KOPT-K1 (cell line): Measurements from ENCODE around the gene HEPACAM.

ENCODE experiments used
- H3K27ac ChIP-seq: fragments of 200-600 bp; sonication (generic); 2 replicates; pipeline ENCODE4 v1.5.1; 2016; ENCODE audit warnings: antibody characterized with exemption, mild to moderate bottlenecking, low read depth, low read length; ENCODE audit not compliant: poor library complexity, severe bottlenecking
- H3K36me3 ChIP-seq: fragments of 200-600 bp; sonication (generic); 2 replicates; pipeline ENCODE4 v1.5.1; 2017; ENCODE audit warnings: antibody characterized with exemption, mild to moderate bottlenecking, low read length, moderate library complexity; ENCODE audit not compliant: insufficient read depth
- H3K9me3 ChIP-seq: fragments of 200-600 bp; sonication (generic); 2 replicates; pipeline ENCODE4 v1.5.1; 2017; ENCODE audit warnings: antibody characterized with exemption, low read length, mild to moderate bottlenecking; ENCODE audit not compliant: insufficient read depth, poor library complexity, severe bottlenecking

The HEPACAM gene

GRCh38 chr11:124898711-124899110 is 37.1 kb downstream of the HEPACAM start:
- H3K27ac ChIP-seq = no peak overlapping the region
- no peaks in the 10 kb centered on the region for H3K36me3 ChIP-seq
- no peaks in the 10 kb centered on the region for H3K9me3 ChIP-seq

- Histone ChIP-seq H3K36me3 (no peaks in the 10 kb centered on the region), H3K27ac (no peak overlapping the region), H3K9me3 (no peaks in the 10 kb centered on the region)
These were observed 37.6 kb downstream of the HEPACAM start for GRCh38 chr11:124898263-124898680.

- no peaks in the 10 kb centered on the region for H3K9me3 ChIP-seq
- no peak within 1 kb of the TSS for H3K27ac ChIP-seq
- H3K36me3 ChIP-seq = no peaks in the 10 kb centered on the region
These were observed 38.1 kb downstream of the HEPACAM start, which contains the start of gene ROBO4 for GRCh38 chr11:124897674-124898262. Gene ROBO4 (minus strand): TSS chr11:124897865. CDS start chr11:124897795, 70 bp downstream.

GRCh38 chr11:124896821-124897391 is 38.9 kb downstream of the HEPACAM start:
- Histone ChIP-seq H3K36me3 (no peaks in the 10 kb centered on the region), H3K27ac (no peak overlapping the region), H3K9me3 (no peaks in the 10 kb centered on the region)

GRCh38 chr11:124896071-124896750 is 39.6 kb downstream of the HEPACAM start:
- no peak overlapping the region for H3K27ac ChIP-seq

GRCh38 chr11:124895471-124895971 is 40.3 kb downstream of the HEPACAM start:
- Histone ChIP-seq H3K27ac (no peak overlapping the region), H3K9me3 (no peaks in the 10 kb centered on the region), H3K36me3 (no peaks in the 10 kb centered on the region)

More at GRCh38 chr11:124896071-124896750, 39.6 kb downstream of the HEPACAM start:
- H3K36me3 ChIP-seq = no peaks in the 10 kb centered on the region
- no peaks in the 10 kb centered on the region for H3K9me3 ChIP-seq

- no peaks in the 10 kb centered on the region for H3K9me3 ChIP-seq
- no peaks in the 10 kb centered on the region for H3K36me3 ChIP-seq
- H3K27ac ChIP-seq = no peak overlapping the region
These were observed 41.0 kb downstream of the HEPACAM start for GRCh38 chr11:124894606-124895430.

- Histone ChIP-seq H3K27ac (no peak overlapping the region), H3K9me3 (no peaks in the 10 kb centered on the region), H3K36me3 (no peaks in the 10 kb centered on the region)
These were observed 42.0 kb downstream of the HEPACAM start for GRCh38 chr11:124893781-124894401.

GRCh38 chr11:124892750-124893454 is 42.9 kb downstream of the HEPACAM start:
- no peaks in the 10 kb centered on the region for H3K36me3 ChIP-seq
- H3K27ac ChIP-seq = no peak overlapping the region
- H3K9me3 ChIP-seq = no peaks in the 10 kb centered on the region

GRCh38 chr11:124892146-124892545 is 43.7 kb downstream of the HEPACAM start:
- no peaks in the 10 kb centered on the region for H3K36me3 ChIP-seq
- no peak overlapping the region for H3K27ac ChIP-seq
- no peaks in the 10 kb centered on the region for H3K9me3 ChIP-seq

- no peaks in the 10 kb centered on the region for H3K36me3 ChIP-seq
- H3K27ac ChIP-seq = no peak overlapping the region
- H3K9me3 ChIP-seq = no peaks in the 10 kb centered on the region
These were observed 44.4 kb downstream of the HEPACAM start for GRCh38 chr11:124891373-124891861.

GRCh38 chr11:124890683-124891372 is 45.0 kb downstream of the HEPACAM start:
- Histone ChIP-seq H3K9me3 (no peaks in the 10 kb centered on the region), H3K36me3 (no peaks in the 10 kb centered on the region), H3K27ac (no peak overlapping the region)

- H3K9me3 ChIP-seq = no peaks in the 10 kb centered on the region
- H3K36me3 ChIP-seq = no peaks in the 10 kb centered on the region
- H3K27ac ChIP-seq = no peak overlapping the region
These were observed 45.7 kb downstream of the HEPACAM start for GRCh38 chr11:124890151-124890550.
